GM23248 (cell line): ENCODE results near the gene MB21D2.

Experiments
- EZH2 ChIP-seq: fragments of 200-600 bp; sonication (generic); IDR thresholded peaks from 2 replicates; pipeline ENCODE4 v1.6.1; 2018; ENCODE audit warnings: antibody characterized with exemption, mild to moderate bottlenecking; ENCODE audit not compliant: insufficient read depth, poor library complexity, severe bottlenecking
- EZH2phosphoT487 ChIP-seq: fragments of 200-600 bp; sonication (generic); IDR thresholded peaks from 2 replicates; pipeline ENCODE4 v1.6.1; 2018; ENCODE audit warnings: antibody characterized with exemption, moderate library complexity, mild to moderate bottlenecking, low read depth; ENCODE audit not compliant: insufficient read depth

GRCh38 chr3:192906940-192907339 lies 10.7 kb downstream of the MB21D2 start:
- TF ChIP-seq EZH2phosphoT487: no peak
- no peak for TF ChIP-seq EZH2
